Measurements from ENCODE around the gene MRFAP1L1. TPM values are rescaled to one million over a fixed set of nuclear protein-coding genes. Genes with fewer than 3 reads are reported as not detected.

Gene MRFAP1L1
- total and polyA plus RNA-seq, 2 experiments from 2014 or later = 43.9 to 44.1 TPM

GRCh38 chr4:6693231-6694176 is 16.2 kb downstream of the MRFAP1L1 start, which contains the start of gene S100P:
Gene S100P, plus strand, starts transcription at chr4:6693878. Its CDS starts 55 bp downstream, at chr4:6693933.
- Histone ChIP-seq H2AFZ (peak within 1 kb of the TSS; percentile 45; the same call in 1 of the 2 replicates), H3K9me2 (ENCODE audit: insufficient read depth) (no peaks in the 10 kb centered on the region), H3K27me3 (replicated peaks; ENCODE audit: insufficient read depth) (no peaks in the 10 kb centered on the region), H3F3A (ENCODE audit: insufficient read depth) (peaks cover 8% of the 10 kb centered on the region), H4K20me1 (ENCODE audit: insufficient read depth) (no peaks in the 10 kb centered on the region), H3K36me3 (ENCODE audit: low read depth) (no peaks in the 10 kb centered on the region), H3K27ac (peak within 1 kb of the TSS; percentile 27; the same call in 1 of the 2 replicates), H3K4me3 (no peak within 1 kb of the TSS), H3K9me3 (ENCODE audit: low read depth) (no peaks in the 10 kb centered on the region), H3K4me1 (ENCODE audit: insufficient read depth) (peaks cover 14% of the 10 kb centered on the region), H3K79me2 (ENCODE audit: insufficient read depth) (0 out of 2 replicates have a peak, but pooled peaks cover 14% of the 10 kb centered on the region), H3K4me2 (ENCODE audit: unreplicated experiment) (no peak within 1 kb of the TSS), H3K9ac (peak within 1 kb of the TSS; percentile 9; the same call in 1 of the 2 replicates)
- 67% methylated on average over 28 to 29 of the region's 29 CpGs for WGBS, 2 experiments (ENCODE audit: low coverage in 1 of 2, low lambda C conversion rate in 2 of 2, missing lambda C conversion rate in 2 of 2)
- in situ Hi-C loops (cut with MboI) = no loop called here
- TF ChIP-seq EZH2phosphoT487 (IDR thresholded peaks at IDR 0.05; ENCODE audit: insufficient read depth, low read depth) (no peak), EZH2 (IDR thresholded peaks at IDR 0.05; ENCODE audit: insufficient read depth, poor library complexity, severe bottlenecking) (no peak)
- DNase-seq = no peak

GRCh38 chr4:6692806-6693205 is 16.9 kb downstream of the MRFAP1L1 start:
- H3K9me2 ChIP-seq (ENCODE audit: insufficient read depth) = no peaks in the 10 kb centered on the region
- in situ Hi-C loops (cut with MboI) = no loop called here
- H3K9ac ChIP-seq = peak overlapping the region; percentile 9; the same call in 1 of the 2 replicates
- H3K27me3 ChIP-seq (replicated peaks; ENCODE audit: insufficient read depth) = no peaks in the 10 kb centered on the region
- 0 out of 2 replicates have a peak, but pooled peaks cover 8% of the 10 kb centered on the region for H3K79me2 ChIP-seq (ENCODE audit: insufficient read depth)
- peaks cover 14% of the 10 kb centered on the region for H3F3A ChIP-seq (ENCODE audit: insufficient read depth)
- peaks cover 17% of the 10 kb centered on the region for H3K4me1 ChIP-seq (ENCODE audit: insufficient read depth)
- no peaks in the 10 kb centered on the region for H4K20me1 ChIP-seq (ENCODE audit: insufficient read depth)
- H3K27ac ChIP-seq = peak overlapping the region; percentile 27; the same call in 1 of the 2 replicates
- TF ChIP-seq EZH2phosphoT487 (IDR thresholded peaks at IDR 0.05; ENCODE audit: insufficient read depth, low read depth) (no peak), EZH2 (IDR thresholded peaks at IDR 0.05; ENCODE audit: insufficient read depth, poor library complexity, severe bottlenecking) (no peak)
- H3K36me3 ChIP-seq (ENCODE audit: low read depth) = no peaks in the 10 kb centered on the region
- H3K4me3 ChIP-seq = no peak overlapping the region
- no peak overlapping the region for H3K4me2 ChIP-seq (ENCODE audit: unreplicated experiment)
- 35 to 38% methylated on average over 3 of the region's 3 CpGs for WGBS, 2 experiments (ENCODE audit: low coverage in 1 of 2, low lambda C conversion rate in 2 of 2, missing lambda C conversion rate in 2 of 2)
- H2AFZ ChIP-seq = 0 out of 2 replicates have a peak overlapping the region, but pooled peaks have one; percentile 45
- peak; percentile 61 for DNase-seq
- no peaks in the 10 kb centered on the region for H3K9me3 ChIP-seq (ENCODE audit: low read depth)

- TF ChIP-seq EZH2phosphoT487 (IDR thresholded peaks at IDR 0.05; ENCODE audit: insufficient read depth, low read depth) = no peak
- TF ChIP-seq EZH2 (IDR thresholded peaks at IDR 0.05; ENCODE audit: insufficient read depth, poor library complexity, severe bottlenecking) = no peak
- Histone ChIP-seq H3K9ac (no peak overlapping the region), H3K4me2 (ENCODE audit: unreplicated experiment) (no peak overlapping the region), H3K9me2 (ENCODE audit: insufficient read depth) (no peaks in the 10 kb centered on the region), H4K20me1 (ENCODE audit: insufficient read depth) (no peaks in the 10 kb centered on the region), H3K4me3 (no peak overlapping the region), H3K9me3 (ENCODE audit: low read depth) (no peaks in the 10 kb centered on the region), H3K79me2 (ENCODE audit: insufficient read depth) (0 out of 2 replicates have a peak, but pooled peaks cover 4% of the 10 kb centered on the region), H3F3A (ENCODE audit: insufficient read depth) (peaks cover 14% of the 10 kb centered on the region), H3K27me3 (replicated peaks; ENCODE audit: insufficient read depth) (no peaks in the 10 kb centered on the region), H2AFZ (no peak overlapping the region), H3K4me1 (ENCODE audit: insufficient read depth) (peaks cover 17% of the 10 kb centered on the region), H3K27ac (no peak overlapping the region; the same call in 1 of the 2 replicates), H3K36me3 (ENCODE audit: low read depth) (no peaks in the 10 kb centered on the region)
- in situ Hi-C loops (cut with MboI) = no loop called here
- no peak for DNase-seq
- WGBS, 2 experiments (ENCODE audit: low coverage in 1 of 2, low lambda C conversion rate in 2 of 2, missing lambda C conversion rate in 2 of 2) = 82% methylated on average over 8 of the region's 8 CpGs
Observed at GRCh38 chr4:6692379-6692778, 17.3 kb downstream of the MRFAP1L1 start.

- no peak overlapping the region for H3K4me2 ChIP-seq (ENCODE audit: unreplicated experiment)
- H3K36me3 ChIP-seq (ENCODE audit: low read depth) = no peaks in the 10 kb centered on the region
- H3K4me3 ChIP-seq = no peak overlapping the region
- H2AFZ ChIP-seq = peak overlapping the region; percentile 69; the same call in 1 of the 2 replicates
- no peaks in the 10 kb centered on the region for H3K9me2 ChIP-seq (ENCODE audit: insufficient read depth)
- H3K79me2 ChIP-seq (ENCODE audit: insufficient read depth) = no peaks in the 10 kb centered on the region
- 85 to 88% methylated on average over 15 of the region's 15 CpGs for WGBS, 2 experiments (ENCODE audit: low coverage in 1 of 2, low lambda C conversion rate in 2 of 2, missing lambda C conversion rate in 2 of 2)
- peak overlapping the region; percentile 68 for H3K27ac ChIP-seq
- no peaks in the 10 kb centered on the region for H4K20me1 ChIP-seq (ENCODE audit: insufficient read depth)
- TF ChIP-seq EZH2 (IDR thresholded peaks at IDR 0.05; ENCODE audit: insufficient read depth, poor library complexity, severe bottlenecking) (no peak), EZH2phosphoT487 (IDR thresholded peaks at IDR 0.05; ENCODE audit: insufficient read depth, low read depth) (no peak)
- peaks cover 14% of the 10 kb centered on the region for H3F3A ChIP-seq (ENCODE audit: insufficient read depth)
- H3K9me3 ChIP-seq (ENCODE audit: low read depth) = no peaks in the 10 kb centered on the region
- H3K4me1 ChIP-seq (ENCODE audit: insufficient read depth) = peaks cover 17% of the 10 kb centered on the region
- DNase-seq = no peak
- in situ Hi-C loops (cut with MboI) = no loop called here
- H3K27me3 ChIP-seq (replicated peaks; ENCODE audit: insufficient read depth) = no peaks in the 10 kb centered on the region
- no peak overlapping the region for H3K9ac ChIP-seq
Observed at GRCh38 chr4:6689506-6689960, 20.1 kb downstream of the MRFAP1L1 start.
